SU-DHL-6 (cell line): ENCODE results near the gene CISTR.

Experiments
- H2AFZ ChIP-seq: fragments of 200-600 bp; sonication (generic); 2 replicates; pipeline ENCODE4 v1.6.1; 2014; ENCODE audit warnings: low read depth, mild to moderate bottlenecking, moderate library complexity, mixed read lengths, antibody characterized with exemption, low read length; ENCODE audit not compliant: severe bottlenecking
- H3F3A ChIP-seq: fragments of 200-600 bp; shearing (Covaris generic); 2 replicates; pipeline ENCODE4 v1.6.0; 2016; ENCODE audit warnings: antibody characterized with exemption, mild to moderate bottlenecking; ENCODE audit not compliant: insufficient read depth
- H3K27ac ChIP-seq: fragments of 200-600 bp; sonication (generic); 2 replicates; pipeline ENCODE4 v1.5.1; 2016; ENCODE audit warnings: low read depth, mild to moderate bottlenecking, low read length, moderate library complexity, mixed read lengths
- H3K27me3 ChIP-seq: fragments of 200-600 bp; sonication (generic), shearing (Covaris generic); 2 replicates; pipeline ENCODE4 v1.6.0; 2014; ENCODE audit warnings: mild to moderate bottlenecking, low read length
- H3K36me3 ChIP-seq: fragments of 200-600 bp; sonication (generic); 2 replicates; pipeline ENCODE4 v1.6.1; 2014; ENCODE audit warnings: mild to moderate bottlenecking, low read length, mixed read lengths
- H3K4me2 ChIP-seq: fragments of 300-600, 200-600 bp; shearing (Covaris generic), sonication (generic); 2 replicates; pipeline ENCODE4 v1.6.0; 2014; ENCODE audit warnings: low read length, low read depth, mild to moderate bottlenecking; ENCODE audit not compliant: poor library complexity, severe bottlenecking
- H3K4me3 ChIP-seq: fragments of 200-600 bp; sonication (generic); 2 replicates; pipeline ENCODE4 v1.5.1; 2014; ENCODE audit warnings: antibody characterized with exemption, low read length, mild to moderate bottlenecking, mixed read lengths; ENCODE audit not compliant: insufficient read depth, poor library complexity, severe bottlenecking
- H3K79me2 ChIP-seq: fragments of 200-600 bp; sonication (generic); 2 replicates; pipeline ENCODE4 v1.6.1; 2014; ENCODE audit warnings: mild to moderate bottlenecking, low read length, moderate library complexity; ENCODE audit not compliant: insufficient read depth
- H3K9ac ChIP-seq: fragments of 200-600 bp; sonication (generic); 2 replicates; pipeline ENCODE4 v1.7.0; 2014; ENCODE audit warnings: mild to moderate bottlenecking, low read length
- H3K9me2 ChIP-seq: fragments of 200-600 bp; sonication (generic); replicated peaks from 2 replicates; pipeline ENCODE4 v1.6.1; 2014; ENCODE audit warnings: low read length; ENCODE audit not compliant: insufficient read depth
- H3K9me3 ChIP-seq: fragments of 200-600 bp; sonication (generic); 2 replicates; pipeline ENCODE4 v1.6.1; 2014; ENCODE audit warnings: low read length, mixed read lengths; ENCODE audit not compliant: insufficient read depth
- H4K20me1 ChIP-seq: fragments of 200-600 bp; sonication (generic); 2 replicates; pipeline ENCODE4 v1.6.1; 2014; ENCODE audit warnings: low read depth, mild to moderate bottlenecking, antibody characterized with exemption, low read length, moderate library complexity, mixed read lengths
- EZH2phosphoT487 ChIP-seq: fragments of 200-600 bp; sonication (generic), shearing (Covaris generic); conservative IDR thresholded peaks from 2 replicates; pipeline ENCODE4 v1.6.1; 2018; ENCODE audit warnings: mild to moderate bottlenecking, antibody characterized with exemption, low read length, moderate library complexity, mixed read lengths
- TF ChIP-seq, protein P1 (sequence below): fragments of 200-600 bp; sonication (generic); IDR thresholded peaks from one replicate; pipeline ENCODE4 v1.5.1; 2017; ENCODE audit warnings: antibody characterized with exemption, mild to moderate bottlenecking, low read length, moderate library complexity; ENCODE audit not compliant: insufficient read depth, poor library complexity, severe bottlenecking

The CISTR gene

DNA sequence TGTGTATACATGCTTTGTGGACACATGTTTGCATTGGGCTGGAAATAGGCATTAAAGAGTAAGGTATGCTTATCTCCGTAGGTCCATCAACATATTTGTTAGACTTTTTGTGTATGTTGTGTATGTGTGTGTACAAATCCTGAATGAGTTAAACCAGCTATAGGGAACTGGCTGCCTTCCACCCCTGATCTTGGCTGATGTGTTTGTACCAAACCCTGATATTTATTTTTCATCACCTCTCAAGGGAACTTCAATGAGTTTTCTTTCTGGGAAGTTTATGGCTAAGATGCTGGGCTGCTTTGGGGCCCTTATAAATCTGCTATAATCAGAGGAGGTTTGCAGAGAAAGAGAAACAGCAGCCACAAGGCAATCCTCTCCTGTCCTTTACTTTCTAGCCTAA lies 37.1 kb upstream of the CISTR start:
- Histone ChIP-seq H3K27me3 (no peaks in the 10 kb centered on the region), H3K4me2 (no peak overlapping the region), H3K36me3 (no peaks in the 10 kb centered on the region), H3K9me3 (no peaks in the 10 kb centered on the region), H3K9ac (no peak overlapping the region), H3K9me2 (no peaks in the 10 kb centered on the region), H3F3A (no peaks in the 10 kb centered on the region), H2AFZ (no peak overlapping the region), H3K27ac (no peak overlapping the region), H4K20me1 (no peaks in the 10 kb centered on the region), H3K79me2 (no peaks in the 10 kb centered on the region), H3K4me3 (no peak overlapping the region)
- TF ChIP-seq, protein P1, sequence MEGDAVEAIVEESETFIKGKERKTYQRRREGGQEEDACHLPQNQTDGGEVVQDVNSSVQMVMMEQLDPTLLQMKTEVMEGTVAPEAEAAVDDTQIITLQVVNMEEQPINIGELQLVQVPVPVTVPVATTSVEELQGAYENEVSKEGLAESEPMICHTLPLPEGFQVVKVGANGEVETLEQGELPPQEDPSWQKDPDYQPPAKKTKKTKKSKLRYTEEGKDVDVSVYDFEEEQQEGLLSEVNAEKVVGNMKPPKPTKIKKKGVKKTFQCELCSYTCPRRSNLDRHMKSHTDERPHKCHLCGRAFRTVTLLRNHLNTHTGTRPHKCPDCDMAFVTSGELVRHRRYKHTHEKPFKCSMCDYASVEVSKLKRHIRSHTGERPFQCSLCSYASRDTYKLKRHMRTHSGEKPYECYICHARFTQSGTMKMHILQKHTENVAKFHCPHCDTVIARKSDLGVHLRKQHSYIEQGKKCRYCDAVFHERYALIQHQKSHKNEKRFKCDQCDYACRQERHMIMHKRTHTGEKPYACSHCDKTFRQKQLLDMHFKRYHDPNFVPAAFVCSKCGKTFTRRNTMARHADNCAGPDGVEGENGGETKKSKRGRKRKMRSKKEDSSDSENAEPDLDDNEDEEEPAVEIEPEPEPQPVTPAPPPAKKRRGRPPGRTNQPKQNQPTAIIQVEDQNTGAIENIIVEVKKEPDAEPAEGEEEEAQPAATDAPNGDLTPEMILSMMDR = no peak
- no peak for TF ChIP-seq EZH2phosphoT487

DNA sequence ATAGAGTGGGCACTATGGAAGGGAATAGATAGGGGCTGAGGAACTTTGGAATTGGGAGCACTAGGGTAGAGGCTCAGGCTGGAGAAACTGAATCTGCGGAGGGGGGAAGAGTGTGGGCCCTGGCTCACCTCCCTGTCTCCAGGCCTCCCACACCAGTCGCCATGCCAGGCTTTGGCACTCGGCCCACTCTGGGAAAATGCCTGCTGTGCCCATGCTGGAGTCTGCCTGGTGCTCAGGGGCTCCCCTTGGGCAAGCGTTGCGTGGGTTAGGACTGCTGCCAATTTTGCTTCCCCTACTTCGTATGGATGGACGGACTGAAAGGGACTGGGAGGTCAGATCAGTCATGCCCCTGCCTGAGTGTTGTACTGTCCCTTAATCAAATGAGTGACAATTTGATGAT lies 34.6 kb upstream of the CISTR start:
- Histone ChIP-seq H3K79me2 (no peaks in the 10 kb centered on the region), H3K4me2 (no peak overlapping the region), H3K9me3 (no peaks in the 10 kb centered on the region), H3K4me3 (no peak overlapping the region), H3K9ac (no peak overlapping the region), H4K20me1 (no peaks in the 10 kb centered on the region), H3K27ac (no peak overlapping the region), H3F3A (no peaks in the 10 kb centered on the region), H2AFZ (no peak overlapping the region), H3K9me2 (no peaks in the 10 kb centered on the region), H3K36me3 (no peaks in the 10 kb centered on the region), H3K27me3 (no peaks in the 10 kb centered on the region)
- TF ChIP-seq, protein P1 = no peak
- no peak for TF ChIP-seq EZH2phosphoT487

DNA sequence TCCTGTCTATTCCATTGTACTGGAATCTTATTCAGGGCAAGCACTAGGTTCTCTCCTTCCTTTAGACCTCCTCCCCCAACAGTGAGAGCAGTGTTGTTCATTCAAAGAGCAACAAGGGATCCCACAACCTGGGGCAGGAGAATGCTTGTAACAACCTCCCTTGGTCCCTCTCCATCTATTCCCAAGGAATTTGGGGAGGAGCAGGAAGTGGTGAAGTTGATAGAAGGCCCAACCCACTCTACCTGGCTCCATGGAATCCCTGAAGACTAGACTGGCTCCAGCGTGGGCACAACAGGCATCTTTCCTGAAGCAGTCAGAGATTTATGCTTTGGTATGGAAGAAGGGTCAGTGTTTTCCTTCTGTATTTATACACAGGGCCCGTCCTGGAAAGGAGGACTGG lies 33.4 kb upstream of the CISTR start:
- no peak overlapping the region for H3K9ac ChIP-seq
- no peak overlapping the region for H2AFZ ChIP-seq
- H3K27ac ChIP-seq = no peak overlapping the region
- H3F3A ChIP-seq = no peaks in the 10 kb centered on the region
- H4K20me1 ChIP-seq = no peaks in the 10 kb centered on the region
- no peaks in the 10 kb centered on the region for H3K36me3 ChIP-seq
- no peaks in the 10 kb centered on the region for H3K9me3 ChIP-seq
- TF ChIP-seq, protein P1 = no peak
- no peak for TF ChIP-seq EZH2phosphoT487
- H3K9me2 ChIP-seq = no peaks in the 10 kb centered on the region
- H3K4me2 ChIP-seq = no peak overlapping the region
- no peaks in the 10 kb centered on the region for H3K79me2 ChIP-seq
- no peak overlapping the region for H3K4me3 ChIP-seq
- H3K27me3 ChIP-seq = no peaks in the 10 kb centered on the region
